ENCODE data around the gene OR51F1. TPM values are rescaled to one million over a fixed set of nuclear protein-coding genes. Genes with fewer than 3 reads are reported as not detected.
"Not testable (repeated sequence)": the region's sequence is repeated elsewhere in the genome, so short reads cannot be mapped to it uniquely, and the experiment has no call there.

Gene OR51F1, protein sequence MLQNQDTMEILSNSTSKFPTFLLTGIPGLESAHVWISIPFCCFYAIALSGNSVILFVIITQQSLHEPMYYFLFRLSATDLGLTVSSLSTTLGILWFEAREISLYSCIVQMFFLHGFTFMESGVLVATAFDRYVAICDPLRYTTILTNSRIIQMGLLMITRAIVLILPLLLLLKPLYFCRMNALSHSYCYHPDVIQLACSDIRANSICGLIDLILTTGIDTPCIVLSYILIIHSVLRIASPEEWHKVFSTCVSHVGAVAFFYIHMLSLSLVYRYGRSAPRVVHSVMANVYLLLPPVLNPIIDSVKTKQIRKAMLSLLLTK
- not detected for polyA plus RNA-seq (ENCODE audit: insufficient read length)

- DNase-seq (ENCODE audit: low read depth) = no peak
Measured at GRCh38 chr11:4769838-4770237, at the start of gene OR51F1. Gene OR51F1, minus strand, starts transcription at chr11:4769938. Its CDS starts 0 bp downstream, at chr11:4769938.

GRCh38 chr11:4809246-4809645 is 39.5 kb upstream of the OR51F1 start:
- DNase-seq (ENCODE audit: low read depth) = no peak

DNA sequence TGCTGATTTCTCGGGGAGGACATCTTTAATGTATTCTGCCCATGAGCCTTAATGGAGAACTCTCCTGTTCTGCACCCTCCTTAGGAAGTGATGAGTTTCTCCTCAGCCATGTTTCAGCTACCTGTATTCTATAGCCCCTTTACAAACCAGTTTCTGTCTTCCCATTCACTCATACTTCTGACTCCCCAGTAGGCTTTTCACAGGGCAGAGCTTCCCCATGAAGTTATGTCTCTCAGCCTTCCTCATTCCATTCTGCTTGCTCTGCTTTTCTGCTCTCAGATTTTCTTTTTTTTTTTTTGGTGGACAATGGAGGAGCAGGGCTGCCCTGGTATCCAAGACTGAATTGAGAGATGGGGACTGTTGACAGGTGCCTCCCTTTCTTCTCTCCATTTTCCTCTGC is 38.7 kb upstream of the OR51F1 start:
- DNase-seq (ENCODE audit: low read depth) = no peak

DNA sequence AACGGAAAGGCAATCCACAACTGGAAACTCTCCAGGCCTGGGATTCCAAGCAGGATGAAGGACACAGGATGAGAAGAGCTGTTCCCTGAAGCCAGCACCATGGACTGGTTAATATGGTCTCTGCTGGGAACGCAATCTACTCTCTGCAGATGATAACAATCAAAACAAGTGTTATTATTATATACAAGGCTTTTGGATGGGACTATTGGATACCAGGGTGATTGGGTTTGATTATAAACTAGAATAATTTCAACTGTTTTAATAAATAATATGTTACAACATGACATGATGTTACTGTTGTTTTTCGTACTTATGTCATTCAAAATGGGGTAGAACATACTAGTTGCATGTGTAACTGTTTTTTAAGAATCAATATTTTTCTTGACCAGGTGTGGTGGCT is 34.5 kb upstream of the OR51F1 start, which contains the start of gene OR52R1:
TSS of gene OR52R1 (minus strand) at position 101 of the 400 bp plus-strand sequence. CDS start at position 101, 0 bp downstream.
- DNase-seq (ENCODE audit: low read depth) = no peak

- not testable (repeated sequence) for DNase-seq (ENCODE audit: low read depth)
Measured at GRCh38 chr11:4801316-4801715, 31.6 kb upstream of the OR51F1 start.

DNA sequence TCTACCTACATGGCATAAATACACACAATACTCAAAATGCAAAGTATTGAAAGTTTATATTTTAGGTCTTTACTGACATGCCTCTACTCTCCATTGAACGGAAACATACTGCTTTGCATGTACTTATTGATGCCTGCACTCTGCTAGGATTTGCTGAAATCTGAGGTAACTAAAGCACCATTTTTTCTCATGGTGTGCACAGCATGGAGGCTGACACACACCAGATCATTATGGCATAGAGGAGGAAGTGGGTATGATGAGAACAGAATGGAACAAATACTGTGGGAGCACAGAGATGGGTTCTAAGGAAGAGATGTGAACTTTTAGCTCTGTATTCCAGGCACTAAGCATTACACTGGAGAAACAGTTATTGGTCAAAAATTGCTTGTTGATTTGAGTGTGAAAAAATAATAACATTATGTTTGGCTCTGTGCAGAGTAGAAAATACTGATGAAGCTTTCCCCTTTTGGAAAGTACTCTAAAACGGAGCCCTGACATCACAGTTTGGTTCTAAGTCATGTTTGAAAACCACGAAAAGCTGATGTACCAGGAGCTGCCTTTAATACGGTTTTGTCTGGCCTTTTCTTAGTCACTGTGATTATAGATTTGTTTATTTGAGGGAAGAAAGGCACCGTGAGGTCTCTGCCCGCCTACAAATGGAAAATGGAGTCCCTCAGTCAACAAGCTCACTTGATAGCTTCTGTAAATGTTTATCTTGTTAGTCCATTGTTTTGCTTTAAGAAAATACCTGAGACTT is 28.9 kb upstream of the OR51F1 start:
- no peak for DNase-seq (ENCODE audit: low read depth)

DNA sequence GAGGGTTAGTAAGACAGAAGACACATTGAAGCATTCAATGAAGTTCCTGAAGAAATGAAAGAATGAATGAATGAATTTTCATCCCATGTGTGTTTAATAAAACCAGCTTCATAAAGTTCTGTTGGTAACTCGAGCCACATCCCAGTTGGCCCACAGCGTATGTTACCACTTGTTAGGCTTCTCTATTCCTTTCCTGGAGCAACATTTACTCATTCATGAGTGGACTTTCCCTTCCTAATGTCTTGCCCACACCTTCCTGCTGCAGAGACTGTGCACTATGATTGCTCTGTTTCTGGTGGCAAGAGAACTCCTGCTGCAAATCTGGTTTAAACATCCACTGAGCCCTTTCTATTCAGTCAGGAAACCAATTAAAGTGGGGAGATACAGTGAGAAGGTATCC is 27.5 kb upstream of the OR51F1 start:
- no peak for DNase-seq (ENCODE audit: low read depth)

DNA sequence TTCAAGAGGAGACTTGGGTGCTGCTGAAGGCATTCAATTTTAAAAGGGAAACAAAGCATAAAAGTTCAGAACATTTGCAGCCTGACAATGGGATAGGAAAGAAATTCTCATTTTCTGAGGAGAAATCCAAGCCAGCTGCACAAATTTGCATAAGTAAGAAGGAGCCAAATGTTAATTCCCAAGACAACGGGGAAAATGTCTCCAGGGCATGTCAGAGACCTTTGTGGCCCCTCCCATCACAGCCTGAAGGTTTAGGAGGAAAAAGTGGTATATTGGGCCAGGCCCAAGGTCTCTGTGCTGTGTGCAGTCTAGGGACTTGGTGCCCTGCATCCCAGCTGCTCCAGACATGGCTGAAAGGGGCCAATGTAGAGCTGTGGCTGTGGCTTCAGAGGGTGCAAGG is 12.7 kb upstream of the OR51F1 start:
- no peak for DNase-seq (ENCODE audit: low read depth)

- DNase-seq (ENCODE audit: low read depth) = no peak
Measured at GRCh38 chr11:4768094-4768493, 1.6 kb downstream of the OR51F1 start.

- DNase-seq (ENCODE audit: low read depth) = no peak
Measured at GRCh38 chr11:4766420-4767043, 3.2 kb downstream of the OR51F1 start.

- DNase-seq (ENCODE audit: low read depth) = no peak
Measured at GRCh38 chr11:4763096-4763495, 6.6 kb downstream of the OR51F1 start.

DNA sequence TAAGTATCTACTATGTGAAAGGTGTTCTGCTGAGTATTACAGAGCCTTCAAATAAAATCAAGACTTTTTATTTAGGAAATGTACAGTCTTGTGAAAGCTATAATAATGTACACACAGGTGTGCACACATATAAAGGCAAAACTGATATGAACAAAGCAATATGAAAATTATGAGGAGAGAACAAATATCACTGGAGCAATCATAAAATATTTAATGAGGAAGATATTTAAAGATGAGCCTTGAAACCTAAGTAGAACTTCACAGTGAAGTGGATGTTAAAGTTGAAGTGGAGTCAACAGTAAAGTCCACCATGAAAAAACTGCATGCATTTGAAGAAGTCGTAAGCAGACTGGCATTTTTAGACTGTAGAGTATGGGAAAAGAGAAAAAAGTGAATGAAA is 18.5 kb downstream of the OR51F1 start:
- DNase-seq (ENCODE audit: low read depth) = no peak

DNA sequence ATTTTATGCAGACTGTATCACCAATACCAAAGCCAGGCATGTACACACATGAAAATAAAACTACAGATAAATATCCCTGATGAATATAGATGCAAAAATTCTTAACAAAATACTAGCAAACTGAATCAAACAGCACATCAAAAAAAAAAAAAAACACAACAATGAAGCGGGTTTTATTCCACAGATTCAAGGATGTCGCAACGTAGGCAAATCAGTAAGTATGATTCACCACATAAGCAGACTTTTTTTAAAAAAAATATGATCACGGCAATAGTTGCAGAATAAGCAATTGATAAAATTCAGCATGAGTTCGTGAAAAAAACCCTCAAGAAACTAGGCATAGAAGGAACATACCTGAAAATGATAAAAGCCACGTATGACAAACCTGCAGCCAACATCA is 21.3 kb downstream of the OR51F1 start:
- DNase-seq (ENCODE audit: low read depth) = no peak

GRCh38 chr11:4740735-4741134 is 29.0 kb downstream of the OR51F1 start:
- no peak for DNase-seq (ENCODE audit: low read depth)

GRCh38 chr11:4727171-4727570 is 42.6 kb downstream of the OR51F1 start:
- no peak for DNase-seq (ENCODE audit: low read depth)

DNA sequence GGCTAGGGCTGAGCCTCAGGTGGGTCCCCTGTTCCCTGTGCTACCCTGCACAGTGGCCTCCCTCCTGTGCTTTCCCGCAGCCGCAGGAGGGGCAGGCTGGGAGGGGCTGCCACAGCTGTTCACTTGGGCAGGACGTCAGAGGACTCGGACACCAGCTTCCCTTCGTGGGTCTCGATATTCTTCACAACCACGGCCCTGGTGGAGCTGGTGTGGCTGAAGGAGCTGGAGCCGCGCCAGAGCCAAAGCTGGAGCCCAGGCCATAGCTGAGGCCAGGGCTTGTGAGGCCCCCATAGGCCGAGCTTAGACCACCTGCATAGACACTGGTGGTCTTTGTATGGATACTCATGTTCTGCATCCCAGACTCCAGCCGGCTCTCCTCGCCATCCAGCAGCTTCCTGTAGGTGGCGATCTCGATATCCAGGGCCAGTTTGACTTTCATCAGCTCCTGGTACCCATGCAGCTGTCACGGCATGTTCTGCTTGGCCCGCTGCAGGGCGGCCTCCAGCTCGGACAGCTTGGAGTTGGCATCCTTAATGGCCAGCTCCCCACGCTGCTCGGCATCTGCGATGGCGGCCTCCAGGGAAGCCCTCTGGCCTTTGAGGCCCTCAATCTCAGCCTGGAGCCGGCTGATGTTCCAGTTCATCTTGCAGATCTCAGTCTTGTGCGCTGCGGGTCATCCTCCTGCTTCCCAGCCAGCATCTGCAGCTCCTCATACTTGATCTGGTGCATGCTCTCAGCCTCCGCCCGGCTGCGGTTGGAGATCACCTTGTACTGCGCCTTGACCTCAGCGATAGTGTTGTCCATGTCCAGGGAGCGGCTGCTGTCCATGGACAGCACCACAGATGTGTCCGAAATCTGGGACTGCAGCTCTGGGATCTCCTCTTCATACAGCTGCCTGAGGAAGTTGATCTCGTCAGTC is 46.9 kb downstream of the OR51F1 start:
- not testable (repeated sequence) for DNase-seq (ENCODE audit: low read depth)

Other genes with a start within 250 kb of the OR51F1 start
- gene OR52M1, start 224.7 kb downstream of the OR51F1 start, polyA plus RNA-seq (ENCODE audit: insufficient read length) = not detected
- not detected for gene OR52I2, start 188.2 kb downstream of the OR51F1 start, polyA plus RNA-seq (ENCODE audit: insufficient read length)
- gene OR52I1, start 175.9 kb downstream of the OR51F1 start, polyA plus RNA-seq (ENCODE audit: insufficient read length) = not detected
- gene TRIM68, start 161.7 kb downstream of the OR51F1 start, polyA plus RNA-seq (ENCODE audit: insufficient read length) = 8.7 TPM
- not detected for gene OR51D1, start 132.5 kb downstream of the OR51F1 start, polyA plus RNA-seq (ENCODE audit: insufficient read length)
- 2.2 TPM for gene OR51E1, start 126.0 kb downstream of the OR51F1 start, polyA plus RNA-seq (ENCODE audit: insufficient read length)
- 0.83 TPM for gene OR51E2, start 72.1 kb downstream of the OR51F1 start, polyA plus RNA-seq (ENCODE audit: insufficient read length)
- gene MMP26, start 65.2 kb downstream of the OR51F1 start, polyA plus RNA-seq (ENCODE audit: insufficient read length) = not detected
- not detected for gene OR52R1, start 34.4 kb upstream of the OR51F1 start, polyA plus RNA-seq (ENCODE audit: insufficient read length)
- gene OR51F2, start 51.4 kb upstream of the OR51F1 start, polyA plus RNA-seq (ENCODE audit: insufficient read length) = not detected
- not detected for gene OR51S1, start 79.3 kb upstream of the OR51F1 start, polyA plus RNA-seq (ENCODE audit: insufficient read length)
- not detected for gene OR51T1, start 112.0 kb upstream of the OR51F1 start, polyA plus RNA-seq (ENCODE audit: insufficient read length)
- gene OR51A7, start 133.8 kb upstream of the OR51F1 start, polyA plus RNA-seq (ENCODE audit: insufficient read length) = not detected
- gene OR51G2, start 149.4 kb upstream of the OR51F1 start, polyA plus RNA-seq (ENCODE audit: insufficient read length) = not detected
- gene OR51G1, start 154.4 kb upstream of the OR51F1 start, polyA plus RNA-seq (ENCODE audit: insufficient read length) = not detected
- gene OR51A4, start 177.7 kb upstream of the OR51F1 start, polyA plus RNA-seq (ENCODE audit: insufficient read length) = not detected
- gene OR51A2, start 185.8 kb upstream of the OR51F1 start, polyA plus RNA-seq (ENCODE audit: insufficient read length) = not detected
- gene OR51L1, start 224.9 kb upstream of the OR51F1 start, polyA plus RNA-seq (ENCODE audit: insufficient read length) = 0.06 TPM